ENCODE measurements around the gene TMEM95. TPM values are rescaled to one million over a fixed set of nuclear protein-coding genes. Genes with fewer than 3 reads are reported as not detected.

TMEM95 gene
- total and polyA plus RNA-seq, 2 donors (not counting 1 experiment from before 2014, with no cell fraction given): 0.25 TPM; not detected in 1

DNA sequence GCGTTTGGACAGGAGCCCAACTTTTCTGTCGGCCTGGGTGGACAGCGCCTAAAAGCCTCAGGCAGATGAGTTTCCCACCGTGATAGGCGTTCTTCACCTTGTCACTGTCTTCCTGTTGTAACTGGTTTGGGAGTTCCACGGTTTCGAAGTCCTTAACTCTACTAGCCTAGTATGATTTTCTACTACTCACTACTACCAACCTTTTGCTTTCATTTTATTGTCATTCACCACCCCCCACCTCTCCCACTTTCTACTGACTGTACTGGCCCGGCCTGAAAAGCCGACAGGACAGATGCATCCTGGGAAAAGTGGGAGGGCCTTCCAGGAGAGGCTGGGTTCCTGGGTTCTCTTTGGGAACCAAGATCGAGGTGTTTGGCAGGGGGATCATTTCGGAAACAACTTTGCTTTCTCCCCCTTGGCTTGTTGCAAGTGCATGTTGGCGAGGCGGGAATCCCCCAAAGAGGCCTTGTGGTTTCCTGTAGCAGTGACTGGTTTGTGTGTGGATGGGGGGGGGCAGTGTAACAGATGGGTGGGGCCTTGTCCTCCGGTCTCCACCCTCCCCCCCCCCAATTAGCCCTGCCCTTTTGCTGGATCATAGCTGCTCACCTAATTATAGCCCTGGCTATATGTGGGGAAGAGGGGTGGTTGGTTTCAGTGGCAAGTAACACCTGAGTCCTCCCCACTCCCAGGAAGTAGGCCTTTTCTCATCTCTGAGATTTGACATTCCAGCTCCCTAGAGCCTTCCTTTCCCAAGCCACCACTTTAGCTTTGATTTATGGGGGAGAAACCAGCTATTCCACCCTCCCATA is 46.1 kb upstream of the TMEM95 start:
- H3K4me1 Mint-ChIP-seq: peaks cover 55% of the 10 kb centered on the region
- DNase-seq (peak; percentile 94), ATAC-seq (ENCODE audit: low read depth) (peak; percentile 26)
- peak overlapping the region; percentile 95 for H3K4me3 Mint-ChIP-seq
- H3K27me3 Mint-ChIP-seq: no peaks in the 10 kb centered on the region
- no peak for TF ChIP-seq EZH2 (IDR thresholded peaks at IDR 0.05; ENCODE audit: borderline replicate concordance, insufficient read depth, low read depth, low read length, poor library complexity, severe bottlenecking)
- TF ChIP-seq, protein P1, sequence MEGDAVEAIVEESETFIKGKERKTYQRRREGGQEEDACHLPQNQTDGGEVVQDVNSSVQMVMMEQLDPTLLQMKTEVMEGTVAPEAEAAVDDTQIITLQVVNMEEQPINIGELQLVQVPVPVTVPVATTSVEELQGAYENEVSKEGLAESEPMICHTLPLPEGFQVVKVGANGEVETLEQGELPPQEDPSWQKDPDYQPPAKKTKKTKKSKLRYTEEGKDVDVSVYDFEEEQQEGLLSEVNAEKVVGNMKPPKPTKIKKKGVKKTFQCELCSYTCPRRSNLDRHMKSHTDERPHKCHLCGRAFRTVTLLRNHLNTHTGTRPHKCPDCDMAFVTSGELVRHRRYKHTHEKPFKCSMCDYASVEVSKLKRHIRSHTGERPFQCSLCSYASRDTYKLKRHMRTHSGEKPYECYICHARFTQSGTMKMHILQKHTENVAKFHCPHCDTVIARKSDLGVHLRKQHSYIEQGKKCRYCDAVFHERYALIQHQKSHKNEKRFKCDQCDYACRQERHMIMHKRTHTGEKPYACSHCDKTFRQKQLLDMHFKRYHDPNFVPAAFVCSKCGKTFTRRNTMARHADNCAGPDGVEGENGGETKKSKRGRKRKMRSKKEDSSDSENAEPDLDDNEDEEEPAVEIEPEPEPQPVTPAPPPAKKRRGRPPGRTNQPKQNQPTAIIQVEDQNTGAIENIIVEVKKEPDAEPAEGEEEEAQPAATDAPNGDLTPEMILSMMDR (IDR thresholded peaks at IDR 0.05): no peak
- Histone ChIP-seq H3K4me3 (ENCODE audit: control extremely low read depth in 1 of 5, extremely low read depth in 1 of 5, insufficient read depth in 1 of 5, low read depth in 2 of 5, low read length in 4 of 5) (peak overlapping the region; percentile 81 to 96 (median 94)), H3K36me3 (replicated peaks in 1 of 2; ENCODE audit: control extremely low read depth in 1 of 2, control insufficient read depth in 1 of 2, extremely low read depth in 1 of 2, insufficient read depth in 2 of 2, low read length in 1 of 2) (peaks cover 5 to 46% of the 10 kb centered on the region in 2 experiments), H3K27ac (ENCODE audit: low read length in 2 of 2) (peak overlapping the region; percentile 98 to 99), H3K9ac (ENCODE audit: low read length) (peak overlapping the region; percentile 97), H4K20me1 (ENCODE audit: control insufficient read depth, insufficient read depth, low read length, poor library complexity, severe bottlenecking) (peaks cover 57% of the 10 kb centered on the region), H3K27me3 (replicated peaks in 1 of 4; ENCODE audit: control extremely low read depth in 1 of 4, control insufficient read depth in 3 of 4, insufficient read depth in 4 of 4, low read length in 3 of 4) (no peaks in the 10 kb centered on the region), H3K4me1 (ENCODE audit: control insufficient read depth in 2 of 2, insufficient read depth in 2 of 2, low read length in 2 of 2) (peaks cover 19 to 50% of the 10 kb centered on the region in 2 donors), H3K4me2 (replicated peaks; ENCODE audit: low read depth, low read length, poor library complexity, severe bottlenecking) (peak overlapping the region; percentile 93), H2AFZ (ENCODE audit: insufficient read depth, low read depth, low read length, poor library complexity, severe bottlenecking) (no peak overlapping the region), H3K79me2 (ENCODE audit: control insufficient read depth, insufficient read depth, low read length) (peaks cover 57% of the 10 kb centered on the region), H3K9me3 (ENCODE audit: control extremely low read depth in 1 of 3, control insufficient read depth in 2 of 3, insufficient read depth in 1 of 3, low read length in 2 of 3) (no peaks in the 10 kb centered on the region)
- CTCF ChIA-PET: interaction anchor here (0.9 to 1.9 kb wide), 7 partner anchors 13 to 45 kb away, joined by 3 to 5 read pairs (median 4); no protein-coding TSS in a partner anchor
- POLR2A ChIA-PET: interaction anchor here (0.6 to 1.9 kb wide), 10 partner anchors 13 to 864 kb away, joined by 3 to 18 read pairs (median 6); partner anchors contain the start of genes ACAP1, DVL2, MPDU1 and NEURL4
- no peaks in the 10 kb centered on the region for H3K9me3 Mint-ChIP-seq (ENCODE audit: insufficient read depth)
- H3K27ac Mint-ChIP-seq: peak overlapping the region; percentile 97
- 0% methylated on average over 8 of the region's 14 CpGs for WGBS (ENCODE audit: insufficient coverage)
- intact Hi-C loops (cut with micrococcal nuclease): loop anchor here (5.0 kb wide), 1 partner anchor 148 kb away; no protein-coding TSS in a partner anchor

All from B cell (primary cell).